Measurements from ENCODE around the gene NDFIP1. TPM values are rescaled to one million over a fixed set of nuclear protein-coding genes. Genes with fewer than 3 reads are reported as not detected.

The NDFIP1 gene
- total and polyA plus RNA-seq, 2 of the 8 experiments (the other 6 are each of a cell fraction or from before 2014, with no cell fraction given): 8.8 to 27.1 TPM

DNA sequence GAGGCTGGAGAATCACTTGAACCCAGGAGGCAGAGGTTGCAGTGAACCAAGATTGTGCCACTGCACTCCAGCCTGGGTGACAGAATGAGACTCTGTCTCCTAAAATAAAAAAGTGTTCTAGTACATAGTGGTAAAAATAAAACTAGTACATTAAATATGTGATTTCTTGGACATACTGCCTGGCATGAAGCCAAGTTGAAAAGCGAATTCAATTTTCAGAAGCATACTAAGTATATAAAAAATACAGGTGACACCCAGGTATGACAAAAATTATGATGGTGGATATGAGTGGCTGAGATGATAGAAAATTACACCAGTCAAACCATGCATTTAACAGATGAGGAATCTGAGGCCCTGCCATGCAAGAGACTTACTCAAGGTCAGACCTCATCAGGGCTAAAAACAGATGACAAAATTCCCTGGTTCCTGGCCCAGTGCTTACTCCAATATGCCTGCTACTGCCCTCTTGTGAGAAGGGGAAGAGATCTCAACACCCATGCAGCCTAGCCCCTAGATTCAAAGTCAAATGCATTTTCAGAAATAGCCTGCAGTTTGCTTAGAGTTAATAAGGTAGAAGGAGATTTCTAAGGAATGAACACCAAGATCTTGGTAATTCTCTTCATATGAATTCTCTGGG lies 49.2 kb upstream of the NDFIP1 start (continued):
- TF ChIP-seq, protein P1, sequence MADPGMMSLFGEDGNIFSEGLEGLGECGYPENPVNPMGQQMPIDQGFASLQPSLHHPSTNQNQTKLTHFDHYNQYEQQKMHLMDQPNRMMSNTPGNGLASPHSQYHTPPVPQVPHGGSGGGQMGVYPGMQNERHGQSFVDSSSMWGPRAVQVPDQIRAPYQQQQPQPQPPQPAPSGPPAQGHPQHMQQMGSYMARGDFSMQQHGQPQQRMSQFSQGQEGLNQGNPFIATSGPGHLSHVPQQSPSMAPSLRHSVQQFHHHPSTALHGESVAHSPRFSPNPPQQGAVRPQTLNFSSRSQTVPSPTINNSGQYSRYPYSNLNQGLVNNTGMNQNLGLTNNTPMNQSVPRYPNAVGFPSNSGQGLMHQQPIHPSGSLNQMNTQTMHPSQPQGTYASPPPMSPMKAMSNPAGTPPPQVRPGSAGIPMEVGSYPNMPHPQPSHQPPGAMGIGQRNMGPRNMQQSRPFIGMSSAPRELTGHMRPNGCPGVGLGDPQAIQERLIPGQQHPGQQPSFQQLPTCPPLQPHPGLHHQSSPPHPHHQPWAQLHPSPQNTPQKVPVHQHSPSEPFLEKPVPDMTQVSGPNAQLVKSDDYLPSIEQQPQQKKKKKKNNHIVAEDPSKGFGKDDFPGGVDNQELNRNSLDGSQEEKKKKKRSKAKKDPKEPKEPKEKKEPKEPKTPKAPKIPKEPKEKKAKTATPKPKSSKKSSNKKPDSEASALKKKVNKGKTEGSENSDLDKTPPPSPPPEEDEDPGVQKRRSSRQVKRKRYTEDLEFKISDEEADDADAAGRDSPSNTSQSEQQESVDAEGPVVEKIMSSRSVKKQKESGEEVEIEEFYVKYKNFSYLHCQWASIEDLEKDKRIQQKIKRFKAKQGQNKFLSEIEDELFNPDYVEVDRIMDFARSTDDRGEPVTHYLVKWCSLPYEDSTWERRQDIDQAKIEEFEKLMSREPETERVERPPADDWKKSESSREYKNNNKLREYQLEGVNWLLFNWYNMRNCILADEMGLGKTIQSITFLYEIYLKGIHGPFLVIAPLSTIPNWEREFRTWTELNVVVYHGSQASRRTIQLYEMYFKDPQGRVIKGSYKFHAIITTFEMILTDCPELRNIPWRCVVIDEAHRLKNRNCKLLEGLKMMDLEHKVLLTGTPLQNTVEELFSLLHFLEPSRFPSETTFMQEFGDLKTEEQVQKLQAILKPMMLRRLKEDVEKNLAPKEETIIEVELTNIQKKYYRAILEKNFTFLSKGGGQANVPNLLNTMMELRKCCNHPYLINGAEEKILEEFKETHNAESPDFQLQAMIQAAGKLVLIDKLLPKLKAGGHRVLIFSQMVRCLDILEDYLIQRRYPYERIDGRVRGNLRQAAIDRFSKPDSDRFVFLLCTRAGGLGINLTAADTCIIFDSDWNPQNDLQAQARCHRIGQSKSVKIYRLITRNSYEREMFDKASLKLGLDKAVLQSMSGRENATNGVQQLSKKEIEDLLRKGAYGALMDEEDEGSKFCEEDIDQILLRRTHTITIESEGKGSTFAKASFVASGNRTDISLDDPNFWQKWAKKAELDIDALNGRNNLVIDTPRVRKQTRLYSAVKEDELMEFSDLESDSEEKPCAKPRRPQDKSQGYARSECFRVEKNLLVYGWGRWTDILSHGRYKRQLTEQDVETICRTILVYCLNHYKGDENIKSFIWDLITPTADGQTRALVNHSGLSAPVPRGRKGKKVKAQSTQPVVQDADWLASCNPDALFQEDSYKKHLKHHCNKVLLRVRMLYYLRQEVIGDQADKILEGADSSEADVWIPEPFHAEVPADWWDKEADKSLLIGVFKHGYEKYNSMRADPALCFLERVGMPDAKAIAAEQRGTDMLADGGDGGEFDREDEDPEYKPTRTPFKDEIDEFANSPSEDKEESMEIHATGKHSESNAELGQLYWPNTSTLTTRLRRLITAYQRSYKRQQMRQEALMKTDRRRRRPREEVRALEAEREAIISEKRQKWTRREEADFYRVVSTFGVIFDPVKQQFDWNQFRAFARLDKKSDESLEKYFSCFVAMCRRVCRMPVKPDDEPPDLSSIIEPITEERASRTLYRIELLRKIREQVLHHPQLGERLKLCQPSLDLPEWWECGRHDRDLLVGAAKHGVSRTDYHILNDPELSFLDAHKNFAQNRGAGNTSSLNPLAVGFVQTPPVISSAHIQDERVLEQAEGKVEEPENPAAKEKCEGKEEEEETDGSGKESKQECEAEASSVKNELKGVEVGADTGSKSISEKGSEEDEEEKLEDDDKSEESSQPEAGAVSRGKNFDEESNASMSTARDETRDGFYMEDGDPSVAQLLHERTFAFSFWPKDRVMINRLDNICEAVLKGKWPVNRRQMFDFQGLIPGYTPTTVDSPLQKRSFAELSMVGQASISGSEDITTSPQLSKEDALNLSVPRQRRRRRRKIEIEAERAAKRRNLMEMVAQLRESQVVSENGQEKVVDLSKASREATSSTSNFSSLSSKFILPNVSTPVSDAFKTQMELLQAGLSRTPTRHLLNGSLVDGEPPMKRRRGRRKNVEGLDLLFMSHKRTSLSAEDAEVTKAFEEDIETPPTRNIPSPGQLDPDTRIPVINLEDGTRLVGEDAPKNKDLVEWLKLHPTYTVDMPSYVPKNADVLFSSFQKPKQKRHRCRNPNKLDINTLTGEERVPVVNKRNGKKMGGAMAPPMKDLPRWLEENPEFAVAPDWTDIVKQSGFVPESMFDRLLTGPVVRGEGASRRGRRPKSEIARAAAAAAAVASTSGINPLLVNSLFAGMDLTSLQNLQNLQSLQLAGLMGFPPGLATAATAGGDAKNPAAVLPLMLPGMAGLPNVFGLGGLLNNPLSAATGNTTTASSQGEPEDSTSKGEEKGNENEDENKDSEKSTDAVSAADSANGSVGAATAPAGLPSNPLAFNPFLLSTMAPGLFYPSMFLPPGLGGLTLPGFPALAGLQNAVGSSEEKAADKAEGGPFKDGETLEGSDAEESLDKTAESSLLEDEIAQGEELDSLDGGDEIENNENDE (IDR thresholded peaks at IDR 0.05; ENCODE audit: insufficient replicate concordance, low read length): no peak
- TF ChIP-seq TAF7 (optimal IDR thresholded peaks at IDR 0.05; ENCODE audit: borderline replicate concordance, low read depth, low read length) (no peak), EGR1 (IDR thresholded peaks at IDR 0.05; ENCODE audit: borderline replicate concordance, low read depth, low read length) (no peak), SP4 (IDR thresholded peaks at IDR 0.05; ENCODE audit: low read length) (no peak), SIRT6 (IDR thresholded peaks at IDR 0.05; ENCODE audit: low read length) (no peak), RAD21 (IDR thresholded peaks at IDR 0.05 in 1 of 2, conservative IDR thresholded peaks at IDR 0.05 in 1 of 2; ENCODE audit: low read depth in 2 of 2, low read length in 2 of 2) (peak; percentile 45 to 63)
- TF ChIP-seq, protein P2, sequence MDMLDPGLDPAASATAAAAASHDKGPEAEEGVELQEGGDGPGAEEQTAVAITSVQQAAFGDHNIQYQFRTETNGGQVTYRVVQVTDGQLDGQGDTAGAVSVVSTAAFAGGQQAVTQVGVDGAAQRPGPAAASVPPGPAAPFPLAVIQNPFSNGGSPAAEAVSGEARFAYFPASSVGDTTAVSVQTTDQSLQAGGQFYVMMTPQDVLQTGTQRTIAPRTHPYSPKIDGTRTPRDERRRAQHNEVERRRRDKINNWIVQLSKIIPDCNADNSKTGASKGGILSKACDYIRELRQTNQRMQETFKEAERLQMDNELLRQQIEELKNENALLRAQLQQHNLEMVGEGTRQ (IDR thresholded peaks at IDR 0.05; ENCODE audit: low read length): no peak
- TF ChIP-seq, protein P3, sequence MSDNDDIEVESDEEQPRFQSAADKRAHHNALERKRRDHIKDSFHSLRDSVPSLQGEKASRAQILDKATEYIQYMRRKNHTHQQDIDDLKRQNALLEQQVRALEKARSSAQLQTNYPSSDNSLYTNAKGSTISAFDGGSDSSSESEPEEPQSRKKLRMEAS (IDR thresholded peaks at IDR 0.05): no peak
